ENCODE results near the gene PCBD1.
"Not testable (repeated sequence)": the region's sequence is repeated elsewhere in the genome, so short reads cannot be mapped to it uniquely, and the experiment has no call there.

PCBD1 gene

DNA sequence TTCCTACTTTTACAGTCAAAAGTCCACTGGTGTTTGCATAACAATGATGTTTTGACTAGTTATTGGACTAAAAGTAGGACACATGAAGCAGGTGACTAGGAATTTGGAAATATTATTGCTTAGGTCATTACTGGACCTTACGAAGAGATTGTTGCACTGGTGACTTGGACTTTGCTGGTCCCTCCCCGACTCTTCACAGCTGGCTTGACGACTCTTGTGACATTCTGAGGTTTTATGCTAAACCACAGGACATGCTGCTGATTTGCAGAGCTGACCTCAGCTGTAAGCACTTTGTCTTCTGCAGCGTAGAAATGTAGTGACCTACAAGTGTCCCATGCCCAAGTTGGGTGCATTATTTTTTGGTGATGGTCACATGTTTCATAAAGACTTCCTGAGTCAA lies 21.9 kb downstream of the PCBD1 start:
- no peak overlapping the region for H3K4me2 ChIP-seq (ENCODE audit: low read length)
- no peaks in the 10 kb centered on the region for H3K9me3 ChIP-seq (ENCODE audit: insufficient read depth, low read length)
- no peaks in the 10 kb centered on the region for H3K36me3 ChIP-seq (replicated peaks; ENCODE audit: low read depth, low read length)
- no peak overlapping the region for H3K4me3 ChIP-seq (ENCODE audit: low read length)
- H4K20me1 ChIP-seq (ENCODE audit: insufficient read depth, low read length): no peaks in the 10 kb centered on the region
- no peaks in the 10 kb centered on the region for H3K4me1 ChIP-seq (ENCODE audit: low read length)
- H3K27ac ChIP-seq (ENCODE audit: low read length): no peak overlapping the region
- H3K27me3 ChIP-seq (ENCODE audit: low read depth, low read length): no peaks in the 10 kb centered on the region
- no peak overlapping the region for H3K9ac ChIP-seq (ENCODE audit: low read length)
- no peaks in the 10 kb centered on the region for H3K79me2 ChIP-seq (ENCODE audit: low read length)
- no peak overlapping the region for H2AFZ ChIP-seq (ENCODE audit: low read depth, low read length)
- TF ChIP-seq EZH2phosphoT487 (IDR thresholded peaks at IDR 0.05; ENCODE audit: low read depth): no peak
- TF ChIP-seq CTCF (IDR thresholded peaks at IDR 0.05; ENCODE audit: low read depth, low read length): no peak

DNA sequence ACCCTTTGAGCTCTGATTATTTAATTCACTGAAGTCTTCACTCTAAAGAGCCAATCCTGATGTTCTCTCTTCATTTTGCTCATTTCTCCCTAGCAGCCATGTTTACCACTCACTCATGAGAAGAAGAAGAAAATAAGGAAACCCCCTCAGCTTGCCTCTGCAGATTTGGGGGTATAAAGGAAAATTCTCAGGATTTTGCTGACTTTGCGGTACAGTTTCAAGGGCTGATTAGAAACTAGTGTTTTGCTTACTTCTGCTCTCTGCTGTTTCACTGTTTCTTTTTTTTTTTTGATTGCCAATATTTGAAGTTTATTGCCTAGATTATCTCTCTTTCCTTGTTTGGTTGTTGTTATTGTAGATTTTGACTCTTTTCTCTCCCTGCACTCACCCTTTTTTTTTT lies 23.4 kb downstream of the PCBD1 start:
- Histone ChIP-seq H3K9ac (ENCODE audit: low read length) (no peak overlapping the region), H3K27me3 (ENCODE audit: low read depth, low read length) (no peaks in the 10 kb centered on the region), H3K27ac (ENCODE audit: low read length) (no peak overlapping the region), H3K36me3 (replicated peaks; ENCODE audit: low read depth, low read length) (no peaks in the 10 kb centered on the region), H2AFZ (ENCODE audit: low read depth, low read length) (no peak overlapping the region), H3K4me3 (ENCODE audit: low read length) (no peak overlapping the region), H3K4me1 (ENCODE audit: low read length) (no peaks in the 10 kb centered on the region), H3K9me3 (ENCODE audit: insufficient read depth, low read length) (no peaks in the 10 kb centered on the region), H3K79me2 (ENCODE audit: low read length) (no peaks in the 10 kb centered on the region), H4K20me1 (ENCODE audit: insufficient read depth, low read length) (no peaks in the 10 kb centered on the region), H3K4me2 (ENCODE audit: low read length) (no peak overlapping the region)
- no peak for TF ChIP-seq CTCF (IDR thresholded peaks at IDR 0.05; ENCODE audit: low read depth, low read length)
- no peak for TF ChIP-seq EZH2phosphoT487 (IDR thresholded peaks at IDR 0.05; ENCODE audit: low read depth)

DNA sequence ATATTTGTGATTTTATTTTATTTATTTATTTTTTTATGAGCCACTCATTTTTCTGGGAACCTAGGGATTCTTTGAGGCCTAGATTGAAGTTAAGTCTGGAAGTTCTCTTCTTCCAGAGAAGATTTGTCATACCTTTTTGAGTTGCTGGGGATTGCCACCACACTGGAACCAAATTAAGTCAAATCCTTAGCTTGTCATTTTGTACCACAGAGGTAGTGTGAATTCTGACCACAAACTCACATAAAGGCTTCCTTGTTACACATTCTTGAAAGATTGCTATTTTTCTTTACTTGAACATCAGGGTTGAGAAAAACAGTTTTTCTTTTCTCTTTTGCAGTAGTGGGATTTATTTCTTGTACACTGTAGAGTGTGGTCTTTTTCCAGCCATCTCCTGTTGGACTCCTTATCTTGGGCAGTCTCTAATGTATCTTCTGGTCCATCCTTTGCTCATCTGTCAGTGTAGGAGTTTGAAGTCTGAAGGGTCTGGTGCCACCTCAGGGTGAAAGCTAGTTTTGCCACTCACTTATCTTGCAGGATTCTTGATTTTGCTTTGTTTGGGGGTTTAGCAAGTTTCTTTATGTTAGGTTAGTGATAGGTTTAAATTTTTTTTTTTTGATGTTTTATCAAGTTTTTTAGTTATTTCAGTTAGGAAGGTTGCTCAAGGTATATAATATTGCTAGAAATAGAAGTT lies 24.8 kb downstream of the PCBD1 start:
- Histone ChIP-seq H3K79me2 (ENCODE audit: low read length) (no peaks in the 10 kb centered on the region), H3K9me3 (ENCODE audit: insufficient read depth, low read length) (no peaks in the 10 kb centered on the region), H3K4me1 (ENCODE audit: low read length) (no peaks in the 10 kb centered on the region), H3K9ac (ENCODE audit: low read length) (no peak overlapping the region), H3K27ac (ENCODE audit: low read length) (no peak overlapping the region), H3K27me3 (ENCODE audit: low read depth, low read length) (no peaks in the 10 kb centered on the region), H3K36me3 (replicated peaks; ENCODE audit: low read depth, low read length) (no peaks in the 10 kb centered on the region), H4K20me1 (ENCODE audit: insufficient read depth, low read length) (no peaks in the 10 kb centered on the region), H2AFZ (ENCODE audit: low read depth, low read length) (no peak overlapping the region), H3K4me2 (ENCODE audit: low read length) (no peak overlapping the region), H3K4me3 (ENCODE audit: low read length) (no peak overlapping the region)
- TF ChIP-seq EZH2phosphoT487 (IDR thresholded peaks at IDR 0.05; ENCODE audit: low read depth) (no peak), CTCF (IDR thresholded peaks at IDR 0.05; ENCODE audit: low read depth, low read length) (no peak)

DNA sequence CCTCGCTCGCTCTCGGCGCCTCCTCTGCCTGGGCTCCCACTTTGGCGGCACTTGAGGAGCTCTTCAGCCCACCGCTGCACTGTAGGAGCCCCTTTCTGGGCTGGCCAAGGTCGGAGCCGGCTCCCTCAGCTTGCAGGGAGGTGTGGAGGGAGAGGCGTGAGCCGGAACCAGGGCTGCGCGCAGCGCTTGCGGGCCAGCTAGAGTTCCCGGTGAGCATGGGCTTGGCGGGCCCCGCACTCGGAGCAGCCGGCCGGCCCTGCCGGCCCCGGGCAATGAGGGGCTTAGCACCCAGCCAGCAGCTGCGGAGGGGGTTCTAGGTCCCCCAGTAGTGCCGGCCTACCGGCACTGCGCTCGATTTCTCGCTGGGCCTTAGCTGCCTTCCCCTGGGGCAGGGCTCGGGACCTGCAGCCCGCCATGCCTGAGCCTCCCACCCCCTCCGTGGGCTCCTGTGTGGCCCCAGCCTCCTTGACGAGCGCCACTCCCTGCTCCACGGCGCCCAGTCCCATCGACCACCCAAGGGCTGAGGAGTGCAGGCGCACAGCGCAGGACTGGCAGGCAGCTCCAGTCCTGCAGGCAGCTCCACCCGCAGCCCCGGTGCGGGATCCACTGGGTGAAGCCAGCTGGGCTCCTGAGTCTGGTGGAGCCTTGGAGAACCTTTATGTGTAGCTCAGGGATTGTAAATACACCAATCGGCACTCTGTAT lies 26.7 kb downstream of the PCBD1 start:
- not testable (repeated sequence) for H3K4me3 ChIP-seq (ENCODE audit: low read length); H2AFZ ChIP-seq (ENCODE audit: low read depth, low read length); H3K79me2 ChIP-seq (ENCODE audit: low read length); H3K9me3 ChIP-seq (ENCODE audit: insufficient read depth, low read length); H3K9ac ChIP-seq (ENCODE audit: low read length); H3K4me2 ChIP-seq (ENCODE audit: low read length); H4K20me1 ChIP-seq (ENCODE audit: insufficient read depth, low read length); H3K27ac ChIP-seq (ENCODE audit: low read length); H3K36me3 ChIP-seq (replicated peaks; ENCODE audit: low read depth, low read length); H3K27me3 ChIP-seq (ENCODE audit: low read depth, low read length); H3K4me1 ChIP-seq (ENCODE audit: low read length)
